Measurements from ENCODE around the gene RBX1.

The RBX1 gene

GRCh38 chr22:41022470-41023298, 71.5 kb downstream of the RBX1 start (continued):
- TF ChIP-seq ZNF639 (tag by site-specific recombination; IDR thresholded peaks at IDR 0.05): 0 out of 2 replicates have a peak, but pooled peaks have one; percentile 38
- peak; percentile 96 for TF ChIP-seq ZEB2 (tag by site-specific recombination; IDR thresholded peaks at IDR 0.05)
- TF ChIP-seq ZBTB21 (tag by site-specific recombination; IDR thresholded peaks at IDR 0.05): no peak
- TF ChIP-seq ZNF623 (tag by site-specific recombination; IDR thresholded peaks at IDR 0.05): no peak
- TF ChIP-seq, protein P1, sequence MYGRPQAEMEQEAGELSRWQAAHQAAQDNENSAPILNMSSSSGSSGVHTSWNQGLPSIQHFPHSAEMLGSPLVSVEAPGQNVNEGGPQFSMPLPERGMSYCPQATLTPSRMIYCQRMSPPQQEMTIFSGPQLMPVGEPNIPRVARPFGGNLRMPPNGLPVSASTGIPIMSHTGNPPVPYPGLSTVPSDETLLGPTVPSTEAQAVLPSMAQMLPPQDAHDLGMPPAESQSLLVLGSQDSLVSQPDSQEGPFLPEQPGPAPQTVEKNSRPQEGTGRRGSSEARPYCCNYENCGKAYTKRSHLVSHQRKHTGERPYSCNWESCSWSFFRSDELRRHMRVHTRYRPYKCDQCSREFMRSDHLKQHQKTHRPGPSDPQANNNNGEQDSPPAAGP (tag by site-specific recombination; IDR thresholded peaks at IDR 0.05): peak; percentile 98
- TF ChIP-seq, protein P2, sequence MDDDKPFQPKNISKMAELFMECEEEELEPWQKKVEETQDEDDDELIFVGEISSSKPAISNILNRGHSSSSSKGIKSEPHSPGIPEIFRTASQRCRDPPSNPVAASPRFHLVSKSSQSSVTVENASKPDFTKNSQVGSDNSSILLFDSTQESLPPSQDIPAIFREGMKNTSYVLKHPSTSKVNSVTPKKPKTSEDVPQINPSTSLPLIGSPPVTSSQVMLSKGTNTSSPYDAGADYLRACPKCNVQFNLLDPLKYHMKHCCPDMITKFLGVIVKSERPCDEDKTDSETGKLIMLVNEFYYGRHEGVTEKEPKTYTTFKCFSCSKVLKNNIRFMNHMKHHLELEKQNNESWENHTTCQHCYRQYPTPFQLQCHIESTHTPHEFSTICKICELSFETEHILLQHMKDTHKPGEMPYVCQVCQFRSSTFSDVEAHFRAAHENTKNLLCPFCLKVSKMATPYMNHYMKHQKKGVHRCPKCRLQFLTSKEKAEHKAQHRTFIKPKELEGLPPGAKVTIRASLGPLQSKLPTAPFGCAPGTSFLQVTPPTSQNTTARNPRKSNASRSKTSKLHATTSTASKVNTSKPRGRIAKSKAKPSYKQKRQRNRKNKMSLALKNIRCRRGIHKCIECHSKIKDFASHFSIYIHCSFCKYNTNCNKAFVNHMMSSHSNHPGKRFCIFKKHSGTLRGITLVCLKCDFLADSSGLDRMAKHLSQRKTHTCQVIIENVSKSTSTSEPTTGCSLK (tag by site-specific recombination; IDR thresholded peaks at IDR 0.05): no peak
- peak; percentile 59; the same call in 1 of the 2 replicates for TF ChIP-seq ZNF610 (tag by site-specific recombination; IDR thresholded peaks at IDR 0.05; ENCODE audit: borderline replicate concordance)
- TF ChIP-seq ZNF837 (tag by site-specific recombination; IDR thresholded peaks at IDR 0.05): no peak
- peak; percentile 99 for TF ChIP-seq ZBTB20 (tag by site-specific recombination; IDR thresholded peaks at IDR 0.05)
- 0 out of 2 replicates have a peak, but pooled peaks have one; percentile 7 for TF ChIP-seq ZNF791 (tag by site-specific recombination; IDR thresholded peaks at IDR 0.05)
- TF ChIP-seq SETDB1 (IDR thresholded peaks at IDR 0.05; ENCODE audit: insufficient read length, low read length): no peak
- TF ChIP-seq MEIS1 (CRISPR knock-in tag; IDR thresholded peaks at IDR 0.05; ENCODE audit: borderline replicate concordance): no peak
- TF ChIP-seq KLF7 (tag by site-specific recombination; IDR thresholded peaks at IDR 0.05; ENCODE audit: borderline replicate concordance): peak; percentile 95
- no peak for TF ChIP-seq ZNF404 (tag by site-specific recombination; IDR thresholded peaks at IDR 0.05)
- TF ChIP-seq ZNF214 (tag by site-specific recombination; IDR thresholded peaks at IDR 0.05; ENCODE audit: borderline replicate concordance): no peak
- TF ChIP-seq ZNF114 (tag by site-specific recombination; IDR thresholded peaks at IDR 0.05): no peak
- no peak for TF ChIP-seq ZNF624 (tag by site-specific recombination; IDR thresholded peaks at IDR 0.05)
- no peak for TF ChIP-seq ZNF157 (tag by site-specific recombination; IDR thresholded peaks at IDR 0.05)
- TF ChIP-seq, protein P3, sequence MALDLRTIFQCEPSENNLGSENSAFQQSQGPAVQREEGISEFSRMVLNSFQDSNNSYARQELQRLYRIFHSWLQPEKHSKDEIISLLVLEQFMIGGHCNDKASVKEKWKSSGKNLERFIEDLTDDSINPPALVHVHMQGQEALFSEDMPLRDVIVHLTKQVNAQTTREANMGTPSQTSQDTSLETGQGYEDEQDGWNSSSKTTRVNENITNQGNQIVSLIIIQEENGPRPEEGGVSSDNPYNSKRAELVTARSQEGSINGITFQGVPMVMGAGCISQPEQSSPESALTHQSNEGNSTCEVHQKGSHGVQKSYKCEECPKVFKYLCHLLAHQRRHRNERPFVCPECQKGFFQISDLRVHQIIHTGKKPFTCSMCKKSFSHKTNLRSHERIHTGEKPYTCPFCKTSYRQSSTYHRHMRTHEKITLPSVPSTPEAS (tag by site-specific recombination; IDR thresholded peaks at IDR 0.05): peak; percentile 7; the same call in 1 of the 2 replicates
- TF ChIP-seq ZNF184 (tag by site-specific recombination; IDR thresholded peaks at IDR 0.05): no peak
- TF ChIP-seq ZSCAN16 (tag by site-specific recombination; IDR thresholded peaks at IDR 0.05): no peak
- TF ChIP-seq ZBTB17 (tag by site-specific recombination; IDR thresholded peaks at IDR 0.05): peak; percentile 95
- TF ChIP-seq SALL2 (tag by site-specific recombination; IDR thresholded peaks at IDR 0.05; ENCODE audit: borderline replicate concordance): no peak
- peak; percentile 79 for TF ChIP-seq ZXDB (tag by site-specific recombination; IDR thresholded peaks at IDR 0.05)
- TF ChIP-seq ZNF580 (tag by site-specific recombination; IDR thresholded peaks at IDR 0.05): no peak
- peak; percentile 66 for TF ChIP-seq PRDM4 (tag by site-specific recombination; IDR thresholded peaks at IDR 0.05)
- TF ChIP-seq, protein P4, sequence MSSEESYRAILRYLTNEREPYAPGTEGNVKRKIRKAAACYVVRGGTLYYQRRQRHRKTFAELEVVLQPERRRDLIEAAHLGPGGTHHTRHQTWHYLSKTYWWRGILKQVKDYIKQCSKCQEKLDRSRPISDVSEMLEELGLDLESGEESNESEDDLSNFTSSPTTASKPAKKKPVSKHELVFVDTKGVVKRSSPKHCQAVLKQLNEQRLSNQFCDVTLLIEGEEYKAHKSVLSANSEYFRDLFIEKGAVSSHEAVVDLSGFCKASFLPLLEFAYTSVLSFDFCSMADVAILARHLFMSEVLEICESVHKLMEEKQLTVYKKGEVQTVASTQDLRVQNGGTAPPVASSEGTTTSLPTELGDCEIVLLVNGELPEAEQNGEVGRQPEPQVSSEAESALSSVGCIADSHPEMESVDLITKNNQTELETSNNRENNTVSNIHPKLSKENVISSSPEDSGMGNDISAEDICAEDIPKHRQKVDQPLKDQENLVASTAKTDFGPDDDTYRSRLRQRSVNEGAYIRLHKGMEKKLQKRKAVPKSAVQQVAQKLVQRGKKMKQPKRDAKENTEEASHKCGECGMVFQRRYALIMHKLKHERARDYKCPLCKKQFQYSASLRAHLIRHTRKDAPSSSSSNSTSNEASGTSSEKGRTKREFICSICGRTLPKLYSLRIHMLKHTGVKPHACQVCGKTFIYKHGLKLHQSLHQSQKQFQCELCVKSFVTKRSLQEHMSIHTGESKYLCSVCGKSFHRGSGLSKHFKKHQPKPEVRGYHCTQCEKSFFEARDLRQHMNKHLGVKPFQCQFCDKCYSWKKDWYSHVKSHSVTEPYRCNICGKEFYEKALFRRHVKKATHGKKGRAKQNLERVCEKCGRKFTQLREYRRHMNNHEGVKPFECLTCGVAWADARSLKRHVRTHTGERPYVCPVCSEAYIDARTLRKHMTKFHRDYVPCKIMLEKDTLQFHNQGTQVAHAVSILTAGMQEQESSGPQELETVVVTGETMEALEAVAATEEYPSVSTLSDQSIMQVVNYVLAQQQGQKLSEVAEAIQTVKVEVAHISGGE (tag by site-specific recombination; conservative IDR thresholded peaks at IDR 0.05; ENCODE audit: low read depth): peak; percentile 52
- TF ChIP-seq ZFHX2 (tag by site-specific recombination; conservative IDR thresholded peaks at IDR 0.05): peak; percentile 62

All from HEK293 (cell line).